Endodermal cell (in vitro differentiated cells): ENCODE results near the gene F2RL3. TPM values are rescaled to one million over a fixed set of nuclear protein-coding genes. Genes with fewer than 3 reads are reported as not detected.

ENCODE experiments used
- DNase-seq: peaks from one replicate; pipeline ENCODE4 v3.0.0-alpha.2; 2017
- H3K27ac ChIP-seq: 2 replicates; pipeline ENCODE4 v1.5.1; 2013; ENCODE audit warnings: mild to moderate bottlenecking, low read depth, low read length, moderate library complexity
- H3K27me3 ChIP-seq: 2 replicates; pipeline ENCODE4 v1.6.1; 2013; ENCODE audit warnings: mild to moderate bottlenecking, low read length, moderate library complexity; ENCODE audit not compliant: insufficient read depth, control insufficient read depth, poor library complexity, severe bottlenecking
- H3K36me3 ChIP-seq: 2 replicates; pipeline ENCODE4 v1.7.0; 2013; ENCODE audit warnings: mild to moderate bottlenecking, low read length, moderate library complexity; ENCODE audit not compliant: control insufficient read depth, insufficient read depth
- H3K4me1 ChIP-seq: one replicate; pipeline ENCODE4 v1.7.0; 2013; ENCODE audit warnings: low read length; ENCODE audit not compliant: control insufficient read depth, insufficient read depth
- H3K4me3 ChIP-seq: 2 replicates; pipeline ENCODE4 v1.5.1; 2013; ENCODE audit warnings: mild to moderate bottlenecking, low read length, moderate library complexity
- H3K9ac ChIP-seq: 2 replicates; pipeline ENCODE4 v1.6.1; 2013; ENCODE audit warnings: mild to moderate bottlenecking, low read length, moderate library complexity; ENCODE audit not compliant: poor library complexity, severe bottlenecking; ENCODE audit errors: extremely low read depth
- H3K9me3 ChIP-seq: 2 replicates; pipeline ENCODE4 v1.6.1; 2013; ENCODE audit warnings: mild to moderate bottlenecking, low read length, moderate library complexity; ENCODE audit not compliant: control insufficient read depth
- H3K27ac Mint-ChIP-seq: 2 replicates; pipeline ENCODE4 v1.8.0; 2020; ENCODE audit warnings: mixed read lengths
- H3K27me3 Mint-ChIP-seq: 2 replicates; pipeline ENCODE4 v1.8.0; 2021; ENCODE audit warnings: mild to moderate bottlenecking, mixed read lengths; ENCODE audit not compliant: insufficient read depth
- H3K36me3 Mint-ChIP-seq: 2 replicates; pipeline ENCODE4 v1.8.0; 2020; ENCODE audit warnings: low read depth, mixed read lengths
- H3K4me1 Mint-ChIP-seq: 2 replicates; pipeline ENCODE4 v1.8.0; 2020; ENCODE audit warnings: mixed read lengths
- H3K4me3 Mint-ChIP-seq: 2 replicates; pipeline ENCODE4 v1.8.0; 2020; ENCODE audit warnings: mild to moderate bottlenecking, moderate library complexity, mixed read lengths
- H3K9me3 Mint-ChIP-seq: 2 replicates; pipeline ENCODE4 v1.8.0; 2020; ENCODE audit warnings: mild to moderate bottlenecking, mixed read lengths
- CTCF ChIP-seq: fragments of 200-600 bp; sonication (generic); conservative IDR thresholded peaks from 2 replicates; pipeline ENCODE4 v1.5.0; 2021; ENCODE audit warnings: antibody characterized with exemption, mild to moderate bottlenecking
- WGBS, 2 experiments: methylation state at CpG; one replicate each; pipeline versions ENCODE4 v1.1.5 to v1.1.7; 2013; ENCODE audit warnings: missing lambda C conversion rate in 2 of 2, mixed read lengths in 1 of 2; ENCODE audit not compliant: insufficient coverage in 1 of 2, insufficient read length in 1 of 2; 5-methylcytosine and 5-hydroxymethylcytosine counted together
- total RNA-seq, 2 donors: library from RNA; stranded (reverse); fragmentation: NEBNext Ultra II Directional in 1 of 2; extraction: Animal tissue kit (Norgen Biotek cat#: 25700) in 1 of 2; gene quantifications; 2 replicates in 1 of 2; 3 replicates in 1 of 2; pipeline ENCODE4 v1.2.1, GENCODE V29; 2021

F2RL3 gene
- total RNA-seq, 2 donors from 2014 or later: not detected

- 54 to 57% methylated on average over 3 of the region's 3 CpGs for WGBS, 2 experiments
- no peak for TF ChIP-seq CTCF
- H3K27ac Mint-ChIP-seq: no peak overlapping the region
- peaks cover 25% of the 10 kb centered on the region for H3K36me3 Mint-ChIP-seq
- peaks cover 2% of the 10 kb centered on the region for H3K27me3 Mint-ChIP-seq
- Histone ChIP-seq H3K9me3 (peaks cover 16% of the 10 kb centered on the region), H3K36me3 (no peaks in the 10 kb centered on the region), H3K27ac (no peak overlapping the region), H3K27me3 (no peaks in the 10 kb centered on the region), H3K9ac (no peak overlapping the region), H3K4me3 (no peak overlapping the region), H3K4me1 (no peaks in the 10 kb centered on the region)
- no peak for DNase-seq
- no peaks in the 10 kb centered on the region for H3K4me1 Mint-ChIP-seq
- H3K4me3 Mint-ChIP-seq: no peak overlapping the region
- H3K9me3 Mint-ChIP-seq: peaks cover 50% of the 10 kb centered on the region
Measured at GRCh38 chr19:16915734-16916133, 26.9 kb downstream of the F2RL3 start.

GRCh38 chr19:16917401-16917800 lies 28.6 kb downstream of the F2RL3 start:
- H3K27me3 ChIP-seq: no peaks in the 10 kb centered on the region
- Mint-ChIP-seq H3K9me3 (peaks cover 36% of the 10 kb centered on the region), H3K4me3 (no peak overlapping the region), H3K27me3 (peaks cover 2% of the 10 kb centered on the region), H3K27ac (no peak overlapping the region), H3K36me3 (peaks cover 20% of the 10 kb centered on the region), H3K4me1 (no peaks in the 10 kb centered on the region)
- no peak overlapping the region for H3K9ac ChIP-seq
- no peak overlapping the region for H3K4me3 ChIP-seq
- no peaks in the 10 kb centered on the region for H3K4me1 ChIP-seq
- no peak for TF ChIP-seq CTCF
- DNase-seq: no peak
- WGBS, 2 experiments: 62 to 78% methylated on average over 3 to 6 of the region's 7 CpGs
- H3K36me3 ChIP-seq: no peaks in the 10 kb centered on the region
- peaks cover 14% of the 10 kb centered on the region for H3K9me3 ChIP-seq
- no peak overlapping the region for H3K27ac ChIP-seq

GRCh38 chr19:16919496-16919895 lies 30.7 kb downstream of the F2RL3 start:
- TF ChIP-seq CTCF: no peak
- WGBS, 2 experiments: 81 to 92% methylated on average over 2 to 4 of the region's 4 CpGs
- Mint-ChIP-seq H3K27ac (no peak overlapping the region), H3K36me3 (peaks cover 10% of the 10 kb centered on the region), H3K27me3 (peaks cover 2% of the 10 kb centered on the region), H3K4me3 (no peak overlapping the region), H3K9me3 (peaks cover 17% of the 10 kb centered on the region), H3K4me1 (no peaks in the 10 kb centered on the region)
- H3K4me3 ChIP-seq: no peak overlapping the region
- no peak for DNase-seq
- H3K9ac ChIP-seq: no peak overlapping the region
- H3K4me1 ChIP-seq: no peaks in the 10 kb centered on the region
- no peaks in the 10 kb centered on the region for H3K36me3 ChIP-seq
- H3K9me3 ChIP-seq: no peaks in the 10 kb centered on the region
- H3K27ac ChIP-seq: no peak overlapping the region
- no peaks in the 10 kb centered on the region for H3K27me3 ChIP-seq
